Subcutaneous adipose tissue (tissue), 4 donors: ENCODE results near the gene FGFR2. TPM values are rescaled to one million over a fixed set of nuclear protein-coding genes. Genes with fewer than 3 reads are reported as not detected.

Experiments used
- CTCF ChIP-seq: fragments of 450-650 bp; IDR thresholded peaks from one replicate; pipeline ENCODE4 v1.5.1; 2016; ENCODE audit warnings: low read depth, mild to moderate bottlenecking, control low read depth, antibody characterized with exemption, moderate library complexity
- total RNA-seq, 4 donors: library from RNA; depleted of rRNA; stranded (reverse); fragments of >200 nt; gene quantifications; one replicate each; pipeline ENCODE4 v1.1.0, GENCODE V29; 2016

Gene FGFR2
- total RNA-seq, 4 donors from 2014 or later = 11.3 to 22.2 (median 14.9) TPM

- no peak for TF ChIP-seq CTCF
Measured at GRCh38 chr10:121469797-121470606, 128.2 kb downstream of the FGFR2 start.

- TF ChIP-seq CTCF = no peak
Measured at GRCh38 chr10:121468726-121469125, 129.5 kb downstream of the FGFR2 start.

- no peak for TF ChIP-seq CTCF
Measured at GRCh38 chr10:121466424-121466823, 131.8 kb downstream of the FGFR2 start.

- no peak for TF ChIP-seq CTCF
Measured at GRCh38 chr10:121465215-121465614, 133.0 kb downstream of the FGFR2 start.

- TF ChIP-seq CTCF = no peak
Measured at GRCh38 chr10:121464517-121464916, 133.7 kb downstream of the FGFR2 start.

- TF ChIP-seq CTCF = no peak
Measured at GRCh38 chr10:121462955-121463354, 135.3 kb downstream of the FGFR2 start.

- no peak for TF ChIP-seq CTCF
Measured at GRCh38 chr10:121462281-121462680, 136.0 kb downstream of the FGFR2 start.
